Measurements from ENCODE around the gene RNF213. TPM values are rescaled to one million over a fixed set of nuclear protein-coding genes. Genes with fewer than 3 reads are reported as not detected.

RNF213 gene
- total and polyA plus RNA-seq, 4 donors, result 67.0 to 198 (median 106) TPM

GRCh38 chr17:80384078-80384960, 123.7 kb downstream of the RNF213 start:
- no peaks in the 10 kb centered on the region for H3K27me3 ChIP-seq (ENCODE audit: control insufficient read depth in 3 of 3, insufficient read depth in 3 of 3, low read length in 2 of 3)
- peaks cover 17 to 73% (median 52%) of the 10 kb centered on the region in 4 donors for H3K36me3 ChIP-seq (ENCODE audit: control insufficient read depth in 4 of 4, insufficient read depth in 4 of 4, low read length in 4 of 4)
- H3K9me3 ChIP-seq (ENCODE audit: control insufficient read depth in 4 of 4, insufficient read depth in 3 of 4, low read length in 3 of 4), result no peaks in the 10 kb centered on the region
- 81 to 85% methylated on average over 24 of the region's 24 CpGs for WGBS, 2 donors
- peak overlapping the region in 1 of 2 donors; percentile 31 for H3K27ac ChIP-seq (ENCODE audit: low read depth in 1 of 2, low read length in 1 of 2)
- DNase-seq (peak in 1 of 3 donors; percentile 38), ATAC-seq (ENCODE audit: insufficient read depth, low FRiP score) (no peak)
- H3K9ac ChIP-seq (ENCODE audit: insufficient read depth in 1 of 2, low read length in 2 of 2), result no peak overlapping the region
- no peaks in the 10 kb centered on the region for H3K4me1 ChIP-seq (ENCODE audit: control insufficient read depth in 5 of 5, insufficient read depth in 5 of 5, low read length in 5 of 5)
- H3K4me3 ChIP-seq, result no peak overlapping the region
- TF ChIP-seq CTCF (IDR thresholded peaks at IDR 0.05; ENCODE audit: control extremely low read depth, extremely low read depth), result no peak

GRCh38 chr17:80385046-80385445, 124.4 kb downstream of the RNF213 start:
- peaks cover 18 to 73% (median 53%) of the 10 kb centered on the region in 4 donors for H3K36me3 ChIP-seq (ENCODE audit: control insufficient read depth in 4 of 4, insufficient read depth in 4 of 4, low read length in 4 of 4)
- no peak for TF ChIP-seq CTCF (IDR thresholded peaks at IDR 0.05; ENCODE audit: control extremely low read depth, extremely low read depth)
- no peak for DNase-seq
- ATAC-seq (ENCODE audit: insufficient read depth, low FRiP score), result no peak
- WGBS, 2 donors, result 92 to 95% methylated on average over 9 of the region's 9 CpGs
- H3K27me3 ChIP-seq (ENCODE audit: control insufficient read depth in 3 of 3, insufficient read depth in 3 of 3, low read length in 2 of 3), result no peaks in the 10 kb centered on the region
- no peak overlapping the region for H3K27ac ChIP-seq (ENCODE audit: low read depth in 1 of 2, low read length in 1 of 2)
- no peaks in the 10 kb centered on the region for H3K4me1 ChIP-seq (ENCODE audit: control insufficient read depth in 5 of 5, insufficient read depth in 5 of 5, low read length in 5 of 5)
- no peak overlapping the region for H3K4me3 ChIP-seq
- H3K9me3 ChIP-seq (ENCODE audit: control insufficient read depth in 4 of 4, insufficient read depth in 3 of 4, low read length in 3 of 4), result no peaks in the 10 kb centered on the region
- no peak overlapping the region for H3K9ac ChIP-seq (ENCODE audit: insufficient read depth in 1 of 2, low read length in 2 of 2)

GRCh38 chr17:80386341-80386740, 125.7 kb downstream of the RNF213 start:
- no peak for TF ChIP-seq CTCF (IDR thresholded peaks at IDR 0.05; ENCODE audit: control extremely low read depth, extremely low read depth)
- H3K4me3 ChIP-seq, result no peak overlapping the region
- H3K27ac ChIP-seq (ENCODE audit: low read depth in 1 of 2, low read length in 1 of 2), result no peak overlapping the region
- ATAC-seq (ENCODE audit: insufficient read depth, low FRiP score) (no peak), DNase-seq (no peak)
- H3K36me3 ChIP-seq (ENCODE audit: control insufficient read depth in 4 of 4, insufficient read depth in 4 of 4, low read length in 4 of 4), result peaks cover 12 to 65% (median 45%) of the 10 kb centered on the region in 4 donors
- no peak overlapping the region for H3K9ac ChIP-seq (ENCODE audit: insufficient read depth in 1 of 2, low read length in 2 of 2)
- H3K4me1 ChIP-seq (ENCODE audit: control insufficient read depth in 5 of 5, insufficient read depth in 5 of 5, low read length in 5 of 5), result no peaks in the 10 kb centered on the region
- H3K9me3 ChIP-seq (ENCODE audit: control insufficient read depth in 4 of 4, insufficient read depth in 3 of 4, low read length in 3 of 4), result no peaks in the 10 kb centered on the region
- H3K27me3 ChIP-seq (ENCODE audit: control insufficient read depth in 3 of 3, insufficient read depth in 3 of 3, low read length in 2 of 3), result no peaks in the 10 kb centered on the region
- 95 to 97% methylated on average over 14 of the region's 14 CpGs for WGBS, 2 donors

Measured in lung (tissue), 12 donors.